PC-3 (cell line): ENCODE measurements around the gene SEC14L3. TPM values are rescaled to one million over a fixed set of nuclear protein-coding genes. Genes with fewer than 3 reads are reported as not detected.

Source experiments
- ATAC-seq: fragments of 200-7000 bp; cut with Tn5 transposase; 2 replicates; pipeline ENCODE4 v1.9.1; 2020; ENCODE audit warnings: mild to moderate bottlenecking, moderate library complexity
- BruUV-seq: library from RNA; stranded (reverse); fragments of 400-500 nt; replicated peaks from 2 replicates; lab custom pipeline; 2021; lab: Mats Ljungman, UMichigan
- CTCF ChIA-PET: fragments of 300-600 bp; sonication (Branson Sonifier 250); formaldehyde crosslinking; loops from one replicate; lab custom pipeline; 2022; ENCODE audit warnings: antibody characterized with exemption; lab: Charles Lee
- POLR2A ChIA-PET: fragments of 300-600 bp; sonication (Branson Sonifier 250); formaldehyde crosslinking; loops from one replicate; lab custom pipeline; 2022; ENCODE audit warnings: antibody characterized with exemption; ENCODE audit not compliant: unreplicated experiment; lab: Charles Lee
- DNase-seq: peaks from one replicate; pipeline ENCODE4 v3.0.0-alpha.2; 2015
- H2AFZ ChIP-seq: fragments of 300-600 bp; sonication (generic); 2 replicates; pipeline ENCODE4 v1.6.0; 2016; ENCODE audit warnings: antibody characterized with exemption, low read length
- H3F3A ChIP-seq: fragments of 300-600 bp; sonication (generic); one replicate; pipeline ENCODE4 v1.6.0; 2017; ENCODE audit warnings: antibody characterized with exemption, low read length, control low read depth, mild to moderate bottlenecking; ENCODE audit not compliant: unreplicated experiment
- H3K27ac ChIP-seq: fragments of 300-600 bp; sonication (generic); 2 replicates; pipeline ENCODE4 v1.5.1; 2016; ENCODE audit warnings: mild to moderate bottlenecking, low read length
- H3K27me3 ChIP-seq: fragments of 300-600 bp; sonication (generic); 2 replicates; pipeline ENCODE4 v1.6.1; 2016; ENCODE audit warnings: low read length, mixed read lengths
- H3K36me3 ChIP-seq: fragments of 300-600 bp; sonication (generic); 2 replicates; pipeline ENCODE4 v1.6.1; 2016; ENCODE audit warnings: low read depth, mixed run types, low read length, mixed read lengths
- H3K4me1 ChIP-seq: fragments of 300-600 bp; sonication (generic); 2 replicates; pipeline ENCODE4 v1.5.1; 2016; ENCODE audit warnings: low read length; ENCODE audit not compliant: insufficient read depth
- H3K4me2 ChIP-seq: fragments of 300-600 bp; sonication (generic); 2 replicates; pipeline ENCODE4 v1.6.0; 2016; ENCODE audit warnings: low read length
- H3K4me3 ChIP-seq: fragments of 300-600 bp; sonication (generic); 2 replicates; pipeline ENCODE4 v1.5.1; 2016; ENCODE audit warnings: mild to moderate bottlenecking, low read length, mixed read lengths
- H3K79me2 ChIP-seq: fragments of 300-600 bp; sonication (generic); 2 replicates; pipeline ENCODE4 v1.6.1; 2017; ENCODE audit warnings: low read length, mixed read lengths
- H3K9ac ChIP-seq: fragments of 300-600 bp; sonication (generic); 2 replicates; pipeline ENCODE4 v1.6.0; 2016; ENCODE audit warnings: mild to moderate bottlenecking, low read length
- H3K9me2 ChIP-seq: fragments of 300-600 bp; sonication (generic); replicated peaks from 2 replicates; pipeline ENCODE4 v1.6.1; 2016; ENCODE audit warnings: mixed run types, low read length, mixed read lengths
- H3K9me3 ChIP-seq: fragments of 300-600 bp; sonication (generic); 2 replicates; pipeline ENCODE4 v1.6.1; 2016; ENCODE audit warnings: low read length, mixed read lengths
- H4K20me1 ChIP-seq: fragments of 300-600 bp; sonication (generic); 2 replicates; pipeline ENCODE4 v1.6.1; 2016; ENCODE audit warnings: low read length, mixed read lengths
- CTCF ChIP-seq: fragments of 300-600 bp; sonication (generic); conservative IDR thresholded peaks from 2 replicates; pipeline ENCODE4 v1.5.1; 2017; ENCODE audit warnings: antibody characterized with exemption, low read depth, mild to moderate bottlenecking, low read length
- EZH2 ChIP-seq: fragments of 300-600 bp; sonication (generic); IDR thresholded peaks from one replicate; pipeline ENCODE4 v1.6.1; 2017; ENCODE audit warnings: antibody characterized with exemption, mild to moderate bottlenecking, low read length; ENCODE audit not compliant: unreplicated experiment
- EZH2phosphoT487 ChIP-seq: fragments of 300-600 bp; sonication (generic); IDR thresholded peaks from 2 replicates; pipeline ENCODE4 v1.6.1; 2018; ENCODE audit warnings: mild to moderate bottlenecking, antibody characterized with exemption, low read length, borderline replicate concordance
- intact Hi-C: fragments of 100-400 bp; cut with micrococcal nuclease; formaldehyde crosslinking; loops from 2 replicates; pipeline ENCODE4 v1.9.0; 2023
- total RNA-seq: library from RNA; depleted of rRNA; stranded (reverse); fragments of >200 nt; gene quantifications from 2 replicates; pipeline ENCODE4 v1.2.3, GENCODE V29; 2014

Gene SEC14L3
- total RNA-seq, 1 experiment from 2014 or later: not detected

- H3K36me3 ChIP-seq: no peaks in the 10 kb centered on the region
- H3K9me2 ChIP-seq: no peaks in the 10 kb centered on the region
- no peak overlapping the region for H3K9ac ChIP-seq
- TF ChIP-seq CTCF: no peak
- TF ChIP-seq EZH2: no peak
- no peak for TF ChIP-seq EZH2phosphoT487
- no peak overlapping the region for H3K4me2 ChIP-seq
- intact Hi-C loops: no loop called here
- H3F3A ChIP-seq: no peaks in the 10 kb centered on the region
- no peaks in the 10 kb centered on the region for H3K79me2 ChIP-seq
- ChIA-PET CTCF (no interaction called here), POLR2A (no interaction called here)
- BruUV-seq: no TSS peak
- H3K4me3 ChIP-seq: no peak overlapping the region
- no peak overlapping the region for H2AFZ ChIP-seq
- DNase-seq (no peak), ATAC-seq (no peak)
- H3K9me3 ChIP-seq: no peaks in the 10 kb centered on the region
- no peak overlapping the region for H3K27ac ChIP-seq
- H3K27me3 ChIP-seq: no peaks in the 10 kb centered on the region
- no peaks in the 10 kb centered on the region for H3K4me1 ChIP-seq
- no peaks in the 10 kb centered on the region for H4K20me1 ChIP-seq
Observed at GRCh38 chr22:30483169-30483568, 11.4 kb upstream of the SEC14L3 start.

- no peak overlapping the region for H3K4me3 ChIP-seq
- TF ChIP-seq EZH2 (no peak), CTCF (no peak), EZH2phosphoT487 (no peak)
- H4K20me1 ChIP-seq: no peaks in the 10 kb centered on the region
- intact Hi-C loops: no loop called here
- no peaks in the 10 kb centered on the region for H3K36me3 ChIP-seq
- BruUV-seq: no TSS peak
- no peak overlapping the region for H3K4me2 ChIP-seq
- CTCF ChIA-PET: no interaction called here
- DNase-seq (no peak), ATAC-seq (no peak)
- no peaks in the 10 kb centered on the region for H3K79me2 ChIP-seq
- POLR2A ChIA-PET: no interaction called here
- H3K27ac ChIP-seq: no peak overlapping the region
- no peak overlapping the region for H3K9ac ChIP-seq
- H2AFZ ChIP-seq: no peak overlapping the region
- no peaks in the 10 kb centered on the region for H3K9me3 ChIP-seq
- H3K27me3 ChIP-seq: no peaks in the 10 kb centered on the region
- H3K9me2 ChIP-seq: no peaks in the 10 kb centered on the region
- no peaks in the 10 kb centered on the region for H3F3A ChIP-seq
- no peaks in the 10 kb centered on the region for H3K4me1 ChIP-seq
Observed at GRCh38 chr22:30481711-30482110, 9.9 kb upstream of the SEC14L3 start.

- Histone ChIP-seq H3K4me3 (no peak overlapping the region), H3K4me1 (no peaks in the 10 kb centered on the region), H3K9me3 (no peaks in the 10 kb centered on the region), H4K20me1 (no peaks in the 10 kb centered on the region), H3K27ac (no peak overlapping the region), H3K9me2 (no peaks in the 10 kb centered on the region), H3K9ac (no peak overlapping the region), H3K79me2 (no peaks in the 10 kb centered on the region), H3K27me3 (no peaks in the 10 kb centered on the region), H3K4me2 (no peak overlapping the region), H3F3A (no peaks in the 10 kb centered on the region), H3K36me3 (no peaks in the 10 kb centered on the region), H2AFZ (no peak overlapping the region)
- intact Hi-C loops: no loop called here
- no peak for ATAC-seq
- CTCF ChIA-PET: no interaction called here
- no peak for TF ChIP-seq EZH2
- POLR2A ChIA-PET: no interaction called here
- no peak for DNase-seq
- BruUV-seq: no TSS peak
Observed at GRCh38 chr22:30479981-30480380, 8.2 kb upstream of the SEC14L3 start.
